ENCODE measurements around the gene NCOA3. TPM values are rescaled to one million over a fixed set of nuclear protein-coding genes. Genes with fewer than 3 reads are reported as not detected.
A peak's percentile ranks its signal among the peaks of the same experiment; 100 is the strongest.
"Not testable (repeated sequence)": the region's sequence is repeated elsewhere in the genome, so short reads cannot be mapped to it uniquely, and the experiment has no call there.

Gene NCOA3
- total RNA-seq, 1 donor from 2014 or later = 13.6 TPM

DNA sequence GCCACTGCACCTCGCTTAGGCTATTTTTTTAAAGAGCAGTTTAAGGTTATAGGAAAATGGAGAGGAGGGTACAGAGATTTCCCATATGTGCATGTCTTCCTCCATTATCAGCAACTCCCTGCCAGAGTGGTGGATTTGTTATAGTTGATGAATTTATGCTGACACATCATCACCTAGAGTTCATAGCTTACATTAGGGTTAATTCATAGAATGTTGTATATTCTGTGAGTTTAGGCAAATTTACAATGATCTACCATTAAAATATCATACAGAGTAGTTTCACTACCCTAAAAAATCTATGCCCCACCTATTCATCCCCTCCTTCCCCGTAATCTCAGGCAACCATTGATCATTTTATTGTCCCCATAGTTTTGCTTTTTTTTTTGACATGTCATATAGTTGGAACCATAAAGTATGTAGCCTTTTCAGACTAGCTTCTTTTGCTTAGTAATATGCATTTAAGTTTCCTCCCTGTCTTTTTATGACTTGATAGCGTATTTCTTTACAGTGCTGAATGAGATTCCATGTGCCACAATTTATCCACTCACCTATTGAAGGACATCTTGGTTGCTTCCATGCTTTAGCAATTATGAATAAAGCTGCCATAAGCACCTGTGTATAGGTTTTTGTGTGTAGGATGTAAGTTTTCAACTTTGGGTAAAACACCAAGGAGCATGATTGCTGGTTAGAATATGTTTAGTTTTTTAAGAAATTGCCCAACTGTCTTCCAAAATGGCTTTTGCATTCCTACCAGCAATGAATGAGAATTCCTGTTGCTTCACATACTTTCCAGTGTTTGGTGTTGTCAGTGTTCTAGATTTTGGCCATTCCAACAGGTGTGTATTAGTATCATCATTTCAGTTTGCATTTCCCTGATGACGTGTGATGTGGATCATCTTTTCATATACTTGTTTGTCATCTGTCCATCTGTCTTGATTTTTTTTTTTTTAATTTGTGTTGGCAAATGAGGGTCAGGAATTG lies 60.2 kb downstream of the NCOA3 start:
- no peak for DNase-seq (ENCODE audit: low read depth)

- DNase-seq (ENCODE audit: low read depth) = no peak
Observed at GRCh38 chr20:47566269-47566668, 64.6 kb downstream of the NCOA3 start.

DNA sequence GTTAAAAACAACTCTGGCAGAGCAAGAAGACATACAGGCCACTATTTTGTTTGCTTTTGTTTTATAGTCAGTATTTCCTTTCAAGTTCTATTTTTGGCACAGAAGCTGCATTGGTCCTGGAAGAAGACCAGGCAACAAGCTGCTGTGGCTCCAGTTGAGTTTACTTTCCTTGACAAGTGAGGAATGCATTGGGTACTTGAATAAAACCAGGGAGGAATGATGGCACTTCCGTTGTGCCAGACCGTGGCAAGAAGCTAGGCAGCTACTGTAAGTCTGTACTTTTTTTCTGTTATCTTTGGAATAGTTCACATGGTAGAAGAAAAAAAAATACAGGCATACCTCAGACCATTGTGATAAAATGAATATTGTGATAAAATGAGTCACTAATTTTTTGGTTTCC lies 66.3 kb downstream of the NCOA3 start:
- peak; percentile 76 for DNase-seq (ENCODE audit: low read depth)

GRCh38 chr20:47568837-47569410 lies 67.2 kb downstream of the NCOA3 start:
- no peak for DNase-seq (ENCODE audit: low read depth)

GRCh38 chr20:47571426-47571825 lies 69.7 kb downstream of the NCOA3 start:
- DNase-seq (ENCODE audit: low read depth) = no peak

DNA sequence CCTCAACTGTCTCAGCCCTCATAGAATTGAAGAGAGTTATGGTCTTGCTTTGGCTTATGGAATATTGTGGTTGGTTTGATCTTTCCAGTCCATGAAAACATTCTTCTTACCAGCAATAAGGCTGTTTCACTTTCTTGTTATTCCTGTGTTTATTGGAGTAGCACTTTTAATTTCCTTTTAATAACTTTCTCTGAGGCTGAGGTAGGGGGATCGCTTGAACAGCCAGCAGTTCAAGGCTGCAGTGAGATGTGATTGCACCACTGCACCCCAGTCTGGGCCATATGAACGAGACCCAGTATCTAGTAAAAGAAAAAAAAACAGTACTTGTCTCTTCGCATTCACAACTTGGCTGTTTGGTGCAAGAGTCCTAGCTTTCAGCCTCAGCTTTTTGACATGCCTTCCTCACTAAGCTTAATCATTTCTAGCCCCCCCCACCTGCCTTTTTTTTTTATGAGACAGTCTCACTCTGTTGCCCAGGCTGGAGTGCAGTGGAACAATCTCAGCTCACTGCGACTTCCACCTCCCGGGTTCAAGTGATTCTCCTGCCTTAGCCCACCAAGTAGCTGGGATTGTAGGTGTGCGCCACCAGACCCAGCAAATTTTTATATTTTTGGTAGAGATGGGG lies 70.5 kb downstream of the NCOA3 start:
- DNase-seq (ENCODE audit: low read depth) = no peak

- no peak for DNase-seq (ENCODE audit: low read depth)
Observed at GRCh38 chr20:47573559-47573958, 71.9 kb downstream of the NCOA3 start.

DNA sequence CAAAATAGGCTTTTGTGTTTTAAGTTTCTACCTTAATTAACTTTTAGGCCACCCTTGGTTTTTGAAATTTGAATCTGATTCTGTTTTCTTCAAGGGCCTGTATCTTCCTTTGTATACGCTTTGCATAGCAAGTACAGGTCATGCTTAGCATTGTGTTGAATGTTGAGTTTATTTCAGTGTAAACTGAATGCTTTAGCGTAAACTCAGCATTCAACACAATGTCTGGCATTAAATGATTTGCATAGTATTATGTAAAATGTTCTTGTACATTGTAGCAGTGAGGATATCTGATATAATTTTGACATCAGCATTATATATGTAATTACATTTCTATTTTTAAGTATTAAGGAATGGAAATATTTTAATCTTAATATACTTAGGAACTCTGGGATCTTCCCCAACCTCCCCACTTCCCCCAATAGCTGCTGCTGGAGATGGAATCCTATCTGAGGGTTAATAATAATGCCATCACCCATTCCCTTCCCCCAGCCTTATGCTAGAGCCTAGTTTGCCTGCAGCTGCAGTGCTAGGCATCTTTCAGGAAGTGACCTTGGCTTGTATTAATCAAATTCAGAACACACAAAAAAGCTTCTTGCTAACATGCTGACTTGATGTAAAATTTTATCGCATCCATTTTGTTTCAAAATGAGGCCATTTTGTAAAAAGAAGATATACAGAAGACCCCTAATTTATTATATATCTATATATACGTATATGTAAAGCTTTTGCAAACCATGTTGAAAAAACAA lies 73.1 kb downstream of the NCOA3 start:
- DNase-seq (ENCODE audit: low read depth) = no peak

- DNase-seq (ENCODE audit: low read depth) = peak; percentile 68
Observed at GRCh38 chr20:47576516-47577033, 74.9 kb downstream of the NCOA3 start.

- no peak for DNase-seq (ENCODE audit: low read depth)
Observed at GRCh38 chr20:47577314-47577713, 75.6 kb downstream of the NCOA3 start.

DNA sequence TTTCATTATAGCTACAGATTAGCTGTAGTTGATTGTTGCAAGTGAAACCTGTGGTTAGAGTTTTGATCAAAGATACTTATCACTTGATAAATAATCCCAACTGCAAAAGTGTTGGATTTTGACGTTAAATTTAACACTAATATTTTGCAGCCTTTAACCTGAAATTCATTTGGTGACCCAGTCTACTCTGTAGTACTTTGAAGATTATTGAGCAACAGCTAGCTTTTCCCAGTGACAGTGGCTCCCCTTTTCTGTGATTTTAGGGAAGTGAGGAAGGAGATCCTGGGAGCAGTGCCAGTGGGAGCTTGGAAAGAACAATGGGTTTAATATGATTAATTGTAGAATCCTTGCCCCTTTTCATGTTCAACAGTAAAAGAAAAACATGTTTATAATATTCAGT lies 76.9 kb downstream of the NCOA3 start:
- no peak for DNase-seq (ENCODE audit: low read depth)

DNA sequence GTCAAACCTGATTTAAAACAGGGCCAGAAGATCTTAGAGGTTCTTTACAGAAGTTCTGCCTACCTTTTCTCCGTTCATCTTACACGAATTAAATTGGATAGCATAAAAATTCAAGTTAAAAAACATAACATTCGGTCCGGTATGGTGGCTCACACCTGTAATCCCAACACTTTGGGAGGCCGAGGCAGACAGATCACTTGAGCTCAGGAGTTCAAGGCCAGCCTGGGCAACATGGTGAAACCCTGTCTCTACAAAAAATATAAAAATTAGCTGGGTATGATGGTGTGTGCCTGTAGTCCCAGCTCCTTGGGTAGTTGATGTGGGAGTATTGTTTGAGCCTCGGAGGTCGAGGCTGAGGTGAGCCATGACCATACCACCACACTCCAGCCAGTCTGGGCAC lies 79.0 kb downstream of the NCOA3 start:
- DNase-seq (ENCODE audit: low read depth) = not testable (repeated sequence)

GRCh38 chr20:47581090-47581489 lies 79.4 kb downstream of the NCOA3 start:
- no peak for DNase-seq (ENCODE audit: low read depth)

GRCh38 chr20:47583551-47583950 lies 81.9 kb downstream of the NCOA3 start:
- DNase-seq (ENCODE audit: low read depth) = no peak

DNA sequence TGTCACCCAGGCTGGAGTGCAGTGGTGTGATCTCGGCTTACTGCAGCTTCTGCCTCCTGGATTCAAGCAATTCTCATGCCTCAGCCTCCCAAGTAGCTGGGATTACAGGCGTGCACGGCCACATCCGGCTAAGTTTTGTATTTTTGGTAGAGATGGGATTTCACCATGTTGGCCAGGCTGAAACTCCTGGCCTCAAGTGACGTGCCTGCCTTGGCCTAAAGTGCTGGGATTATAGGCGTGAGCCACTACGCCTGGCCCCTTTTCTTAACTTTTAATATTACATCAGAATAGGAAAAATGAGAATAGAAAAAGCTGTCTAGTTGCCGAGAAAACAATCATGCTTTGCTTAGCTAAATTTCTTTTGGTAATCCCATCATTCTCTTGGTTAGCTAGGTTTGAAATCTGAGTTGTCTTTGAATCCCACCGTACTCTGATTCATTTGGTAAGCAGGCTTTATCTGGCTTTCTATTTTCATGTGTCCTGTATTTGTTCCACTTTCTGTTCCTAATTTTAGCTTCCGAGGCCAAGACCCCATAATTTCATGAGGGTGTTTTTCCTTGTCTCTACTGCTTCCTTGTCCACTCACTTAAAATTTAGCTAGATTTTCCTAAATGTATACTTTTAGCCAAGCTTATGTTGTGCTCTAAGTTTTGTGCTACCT lies 83.5 kb downstream of the NCOA3 start:
- DNase-seq (ENCODE audit: low read depth) = no peak

GRCh38 chr20:47586649-47587294 lies 85.1 kb downstream of the NCOA3 start:
- no peak for DNase-seq (ENCODE audit: low read depth)

GRCh38 chr20:47588158-47588557 lies 86.5 kb downstream of the NCOA3 start:
- no peak for DNase-seq (ENCODE audit: low read depth)

DNA sequence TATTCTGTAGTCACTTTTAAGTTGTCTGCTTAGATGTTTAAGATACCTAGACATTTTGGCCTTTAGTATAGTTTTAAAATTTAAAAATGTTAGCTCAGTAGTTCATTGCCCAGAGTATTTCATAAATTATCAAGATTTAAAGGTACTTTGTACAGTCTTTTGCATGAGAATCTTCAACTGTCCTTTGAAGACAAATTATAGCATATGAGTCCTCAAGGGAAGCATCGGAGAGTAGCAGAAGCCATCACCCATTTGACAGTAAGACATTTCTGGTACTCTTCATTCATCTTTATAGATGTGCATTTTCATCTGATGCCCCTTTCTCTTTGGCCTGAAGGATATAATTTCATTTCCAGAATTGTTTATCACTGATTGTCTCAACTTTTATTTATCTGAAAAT lies 89.5 kb downstream of the NCOA3 start:
- no peak for DNase-seq (ENCODE audit: low read depth)

DNA sequence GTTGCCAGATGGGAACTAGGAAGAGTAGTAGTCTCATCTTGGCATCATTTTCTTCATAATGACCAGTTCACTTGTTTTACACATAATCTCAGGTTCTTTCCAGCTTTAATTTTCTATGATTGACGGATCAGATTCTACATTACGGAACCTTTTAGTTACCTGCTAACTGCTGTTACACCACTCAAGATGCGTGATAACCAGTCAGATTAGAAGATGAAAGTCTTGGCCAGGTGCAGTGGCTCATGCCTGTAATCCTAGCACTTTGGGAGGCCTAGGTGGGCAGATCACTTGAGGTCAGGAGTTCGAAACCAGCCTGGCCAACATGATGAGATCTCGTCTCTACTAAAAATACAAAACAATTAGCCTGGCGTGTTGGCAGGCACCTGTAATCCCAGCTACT lies 92.5 kb downstream of the NCOA3 start:
- no peak for DNase-seq (ENCODE audit: low read depth)

DNA sequence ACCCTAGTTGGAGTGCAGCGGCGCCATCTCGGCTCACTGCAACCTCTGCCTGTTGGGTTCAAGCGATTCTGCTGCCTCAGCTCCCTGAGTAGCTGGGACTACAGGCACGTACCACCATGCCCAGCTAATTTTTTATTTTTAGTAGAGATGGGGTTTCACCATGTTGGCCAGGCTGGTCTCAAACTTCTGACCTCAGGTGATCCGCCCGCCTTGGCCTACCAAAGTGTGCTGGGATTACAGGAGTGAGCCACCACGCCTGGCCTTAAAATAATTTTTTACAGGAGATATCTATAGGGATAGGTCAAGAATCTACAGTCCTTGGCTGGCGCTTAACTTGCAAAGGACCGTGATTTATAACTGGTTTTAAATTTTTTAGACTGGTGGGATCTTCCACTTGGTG lies 93.5 kb downstream of the NCOA3 start:
- DNase-seq (ENCODE audit: low read depth) = not testable (repeated sequence)
